Measurements from ENCODE around the gene SSUH2.

Gene SSUH2

GRCh38 chr3:8653800-8654408 is 9.3 kb upstream of the SSUH2 start:
- no peak for DNase-seq (ENCODE audit: low read depth in 1 of 2, low spot score in 1 of 2)
- no peak for TF ChIP-seq JUND (IDR thresholded peaks at IDR 0.05; ENCODE audit: low read depth)
- in situ Hi-C loops (cut with HindIII; ENCODE audit: low pct_unique_long_range_greater_than_20kb, low sequenced_read_pairs): no loop called here

GRCh38 chr3:8652324-8652987 is 7.9 kb upstream of the SSUH2 start:
- TF ChIP-seq JUND (IDR thresholded peaks at IDR 0.05; ENCODE audit: low read depth): no peak
- DNase-seq (ENCODE audit: low read depth in 1 of 2, low spot score in 1 of 2): no peak
- in situ Hi-C loops (cut with HindIII; ENCODE audit: low pct_unique_long_range_greater_than_20kb, low sequenced_read_pairs): no loop called here

- TF ChIP-seq JUND (IDR thresholded peaks at IDR 0.05; ENCODE audit: low read depth): no peak
- DNase-seq (ENCODE audit: low read depth in 1 of 2, low spot score in 1 of 2): no peak
- in situ Hi-C loops (cut with HindIII; ENCODE audit: low pct_unique_long_range_greater_than_20kb, low sequenced_read_pairs): no loop called here
These were observed 7.1 kb upstream of the SSUH2 start for GRCh38 chr3:8651418-8652323.

- DNase-seq (ENCODE audit: low read depth in 1 of 2, low spot score in 1 of 2): peak; percentile 30 to 33
- no peak for TF ChIP-seq JUND (IDR thresholded peaks at IDR 0.05; ENCODE audit: low read depth)
- in situ Hi-C loops (cut with HindIII; ENCODE audit: low pct_unique_long_range_greater_than_20kb, low sequenced_read_pairs): no loop called here
These were observed 6.2 kb upstream of the SSUH2 start for GRCh38 chr3:8650583-8651416.

- in situ Hi-C loops (cut with HindIII; ENCODE audit: low pct_unique_long_range_greater_than_20kb, low sequenced_read_pairs): no loop called here
- no peak for TF ChIP-seq JUND (IDR thresholded peaks at IDR 0.05; ENCODE audit: low read depth)
- no peak for DNase-seq (ENCODE audit: low read depth in 1 of 2, low spot score in 1 of 2)
These were observed 5.2 kb upstream of the SSUH2 start for GRCh38 chr3:8649757-8650156.

GRCh38 chr3:8648909-8649741 is 4.5 kb upstream of the SSUH2 start:
- in situ Hi-C loops (cut with HindIII; ENCODE audit: low pct_unique_long_range_greater_than_20kb, low sequenced_read_pairs): no loop called here
- no peak for DNase-seq (ENCODE audit: low read depth in 1 of 2, low spot score in 1 of 2)
- TF ChIP-seq JUND (IDR thresholded peaks at IDR 0.05; ENCODE audit: low read depth): no peak

- no peak for DNase-seq (ENCODE audit: low read depth in 1 of 2, low spot score in 1 of 2)
- in situ Hi-C loops (cut with HindIII; ENCODE audit: low pct_unique_long_range_greater_than_20kb, low sequenced_read_pairs): no loop called here
- TF ChIP-seq JUND (IDR thresholded peaks at IDR 0.05; ENCODE audit: low read depth): no peak
These were observed 2.8 kb upstream of the SSUH2 start for GRCh38 chr3:8647137-8647985.

- DNase-seq (ENCODE audit: low read depth in 1 of 2, low spot score in 1 of 2): no peak
- TF ChIP-seq JUND (IDR thresholded peaks at IDR 0.05; ENCODE audit: low read depth): no peak
- in situ Hi-C loops (cut with HindIII; ENCODE audit: low pct_unique_long_range_greater_than_20kb, low sequenced_read_pairs): no loop called here
These were observed 1.8 kb upstream of the SSUH2 start for GRCh38 chr3:8646313-8646938.

- DNase-seq (ENCODE audit: low read depth in 1 of 2, low spot score in 1 of 2): no peak
- in situ Hi-C loops (cut with HindIII; ENCODE audit: low pct_unique_long_range_greater_than_20kb, low sequenced_read_pairs): no loop called here
- no peak for TF ChIP-seq JUND (IDR thresholded peaks at IDR 0.05; ENCODE audit: low read depth)
These were observed 1.1 kb upstream of the SSUH2 start for GRCh38 chr3:8645712-8646111.

- no peak for TF ChIP-seq JUND (IDR thresholded peaks at IDR 0.05; ENCODE audit: low read depth)
These were observed 769 bp downstream of the SSUH2 start for GRCh38 chr3:8643693-8644365.

More at GRCh38 chr3:8643693-8644365, 769 bp downstream of the SSUH2 start:
- DNase-seq (ENCODE audit: low read depth in 1 of 2, low spot score in 1 of 2): no peak
- in situ Hi-C loops (cut with HindIII; ENCODE audit: low pct_unique_long_range_greater_than_20kb, low sequenced_read_pairs): no loop called here
